B cell (primary cell): Measurements from ENCODE around the gene UNC13D. TPM values are rescaled to one million over a fixed set of nuclear protein-coding genes. Genes with fewer than 3 reads are reported as not detected.
"Not testable (repeated sequence)": the region's sequence is repeated elsewhere in the genome, so short reads cannot be mapped to it uniquely, and the experiment has no call there.

Source experiments
- ATAC-seq: fragments of 200-7000 bp; cut with Tn5 transposase; one replicate; pipeline ENCODE4 v1.10.0; 2021; ENCODE audit warnings: low read depth, mild to moderate bottlenecking, moderate number of reproducible peaks, moderate library complexity
- CTCF ChIA-PET: fragments of 350-600 bp; sonication (Branson Sonifier 250); formaldehyde crosslinking; loops from one replicate; lab custom pipeline; 2021; ENCODE audit warnings: antibody characterized with exemption, inconsistent platforms; lab: Charles Lee
- POLR2A ChIA-PET: fragments of 350-600 bp; sonication (Branson Sonifier 250); formaldehyde crosslinking; loops from one replicate; lab custom pipeline; 2021; ENCODE audit warnings: antibody characterized with exemption; lab: Charles Lee
- DNase-seq: peaks from one replicate; pipeline ENCODE4 v3.0.0; 2013
- H2AFZ ChIP-seq: 2 replicates; pipeline ENCODE4 v1.6.1; 2012; ENCODE audit warnings: mild to moderate bottlenecking, low read depth, low read length; ENCODE audit not compliant: insufficient read depth, poor library complexity, severe bottlenecking
- H3K27ac ChIP-seq, 2 donors: 1 replicate in 1 of 2; 2 replicates in 1 of 2; pipeline ENCODE4 v1.5.1; 2012 to 2013; ENCODE audit warnings: low read length in 2 of 2, mild to moderate bottlenecking in 2 of 2, moderate library complexity in 1 of 2
- H3K27me3 ChIP-seq, 4 experiments: fragments of 200-600 bp in 1 of 4; sonication (generic) in 1 of 4; replicated peaks in 1 of 4; 1 replicate in 2 of 4; 2 replicates in 2 of 4; pipeline versions ENCODE4 v1.6.1 to v1.7.0; 2013 to 2016; ENCODE audit warnings: low read length in 3 of 4, mild to moderate bottlenecking in 2 of 4, mixed read lengths in 1 of 4, moderate library complexity in 1 of 4; ENCODE audit not compliant: insufficient read depth in 4 of 4, control insufficient read depth in 3 of 4; ENCODE audit errors: control extremely low read depth in 1 of 4
- H3K36me3 ChIP-seq, 2 experiments: replicated peaks in 1 of 2; 1 replicate in 1 of 2; 2 replicates in 1 of 2; pipeline versions ENCODE4 v1.6.1 to v1.7.1; 2013; ENCODE audit warnings: low read length in 1 of 2; ENCODE audit not compliant: insufficient read depth in 2 of 2, control insufficient read depth in 1 of 2; ENCODE audit errors: control extremely low read depth in 1 of 2, extremely low read depth in 1 of 2
- H3K4me1 ChIP-seq, 2 donors: fragments of 200-600 bp in 1 of 2; sonication (generic) in 1 of 2; 1 replicate in 1 of 2; 2 replicates in 1 of 2; pipeline versions ENCODE4 v1.5.1 to v1.6.1; 2013 to 2017; ENCODE audit warnings: low read length in 2 of 2; ENCODE audit not compliant: control insufficient read depth in 2 of 2, insufficient read depth in 2 of 2
- H3K4me2 ChIP-seq: replicated peaks from 2 replicates; pipeline ENCODE3; 2012; ENCODE audit warnings: mild to moderate bottlenecking, low read depth, low read length; ENCODE audit not compliant: poor library complexity, severe bottlenecking
- H3K4me3 ChIP-seq, 5 experiments: fragments of 200-600 bp in 1 of 5; sonication (generic) in 1 of 5; 1 replicate in 3 of 5; 2 replicates in 2 of 5; pipeline versions ENCODE4 v1.5.1 to v1.7.0; 2011 to 2016; ENCODE audit warnings: low read length in 4 of 5, mild to moderate bottlenecking in 4 of 5, low read depth in 2 of 5, control low read depth in 1 of 5, moderate library complexity in 1 of 5; ENCODE audit not compliant: insufficient read depth in 1 of 5; ENCODE audit errors: control extremely low read depth in 1 of 5, extremely low read depth in 1 of 5
- H3K79me2 ChIP-seq: fragments of 200-600 bp; sonication (generic); one replicate; pipeline ENCODE4 v1.6.0; 2016; ENCODE audit warnings: low read length; ENCODE audit not compliant: control insufficient read depth, insufficient read depth
- H3K9ac ChIP-seq: fragments of 200-600 bp; sonication (generic); 2 replicates; pipeline ENCODE4 v1.6.1; 2017; ENCODE audit warnings: mild to moderate bottlenecking, low read length, moderate library complexity
- H3K9me3 ChIP-seq, 3 donors: one replicate each; pipeline versions ENCODE4 v1.6.1 to v1.7.1; 2013; ENCODE audit warnings: low read length in 2 of 3; ENCODE audit not compliant: control insufficient read depth in 2 of 3, insufficient read depth in 1 of 3; ENCODE audit errors: control extremely low read depth in 1 of 3
- H4K20me1 ChIP-seq: 2 replicates; pipeline ENCODE4 v1.6.0; 2012; ENCODE audit warnings: mild to moderate bottlenecking, low read length; ENCODE audit not compliant: insufficient read depth, control insufficient read depth, poor library complexity, severe bottlenecking
- H3K27ac Mint-ChIP-seq: one replicate; pipeline ENCODE4 v1.8.0; 2021; ENCODE audit warnings: mixed read lengths
- H3K27me3 Mint-ChIP-seq: one replicate; pipeline ENCODE4 v1.8.0; 2021; ENCODE audit warnings: mixed read lengths
- H3K4me1 Mint-ChIP-seq: one replicate; pipeline ENCODE4 v1.8.0; 2021; ENCODE audit warnings: mixed read lengths
- H3K4me3 Mint-ChIP-seq: one replicate; pipeline ENCODE4 v1.8.0; 2021; ENCODE audit warnings: mixed read lengths
- H3K9me3 Mint-ChIP-seq: one replicate; pipeline ENCODE4 v1.8.0; 2022; ENCODE audit warnings: mixed read lengths; ENCODE audit not compliant: insufficient read depth
- EZH2 ChIP-seq: IDR thresholded peaks from 2 replicates; pipeline ENCODE4 v1.6.1; 2012; ENCODE audit warnings: borderline replicate concordance, low read depth, mild to moderate bottlenecking, moderate library complexity, low read length; ENCODE audit not compliant: insufficient read depth, poor library complexity, severe bottlenecking
- WGBS: methylation state at CpG from one replicate; pipeline ENCODE4 v1.1.5; 2013; ENCODE audit warnings: missing lambda C conversion rate; ENCODE audit not compliant: insufficient coverage; 5-methylcytosine and 5-hydroxymethylcytosine counted together
- intact Hi-C: fragments of 100-400 bp; cut with micrococcal nuclease; formaldehyde crosslinking; loops from one replicate; pipeline ENCODE4 v1.10.0; 2022
- polyA plus RNA-seq: library from polyadenylated mRNA; depleted of rRNA; stranded (reverse); fragments of >200 nt; gene quantifications from 2 replicates; pipeline ENCODE4 v1.2.3, GENCODE V29; 2012
- total RNA-seq, 2 donors: library from RNA; stranded (reverse); fragments of 120-200 nt in 1 of 2; gene quantifications; 1 replicate in 1 of 2; 2 replicates in 1 of 2; pipeline versions ENCODE4 v1.2.3 to v1.2.4, GENCODE V29; 2013 to 2022
- TF ChIP-seq, protein P1 (sequence below): fragments of 200-600 bp; IDR thresholded peaks from one replicate; pipeline ENCODE4 v1.8.0; 2022; ENCODE audit warnings: antibody characterized with exemption, mild to moderate bottlenecking

UNC13D gene
- total and polyA plus RNA-seq, 2 donors (not counting 1 experiment from before 2014, with no cell fraction given): 101 to 107 TPM

- Histone ChIP-seq H3K79me2 (peaks cover 63% of the 10 kb centered on the region), H4K20me1 (peaks cover 18% of the 10 kb centered on the region), H3K36me3 (peaks cover 7 to 52% of the 10 kb centered on the region in 2 experiments), H3K4me1 (peaks cover 13 to 30% of the 10 kb centered on the region in 2 donors)
- H3K4me1 Mint-ChIP-seq: peaks cover 29% of the 10 kb centered on the region
- H3K4me2 ChIP-seq, H3K9me3 ChIP-seq, H3K9ac ChIP-seq, H3K27ac Mint-ChIP-seq, H3K4me3 Mint-ChIP-seq, ATAC-seq, H3K4me3 ChIP-seq, H2AFZ ChIP-seq, H3K27me3 Mint-ChIP-seq, DNase-seq, H3K9me3 Mint-ChIP-seq, H3K27ac ChIP-seq, H3K27me3 ChIP-seq, CTCF ChIA-PET: not testable (repeated sequence)
- WGBS: 95% methylated on average over 13 of the region's 15 CpGs
- intact Hi-C loops: loop anchor here (10.0 kb wide), 1 partner anchor 187 kb away; the partner anchor contains the start of genes RECQL5 and SAP30BP
- POLR2A ChIA-PET: interaction anchor here (0.9 kb wide), 1 partner anchor 28 kb away, joined by 3 read pairs; no protein-coding TSS in a partner anchor
Measured at GRCh38 chr17:75851693-75851991, 7.4 kb upstream of the UNC13D start.

- Histone ChIP-seq H2AFZ (no peak overlapping the region), H4K20me1 (peaks cover 18% of the 10 kb centered on the region), H3K27me3 (no peaks in the 10 kb centered on the region), H3K9me3 (no peaks in the 10 kb centered on the region), H3K4me2 (no peak overlapping the region), H3K27ac (no peak overlapping the region), H3K36me3 (peaks cover 7 to 58% of the 10 kb centered on the region in 2 experiments), H3K4me3 (no peak overlapping the region), H3K79me2 (peaks cover 59% of the 10 kb centered on the region), H3K4me1 (peaks cover 8 to 25% of the 10 kb centered on the region in 2 donors), H3K9ac (no peak overlapping the region)
- ChIA-PET POLR2A (interaction anchor here (0.9 kb wide), 1 partner anchor 28 kb away, joined by 3 read pairs; no protein-coding TSS in a partner anchor), CTCF (interaction anchor here (2.1 to 5.7 kb wide), 2 partner anchors 27 to 87 kb away, joined by 5 to 36 read pairs; partner anchors contain the start of genes GALK1 and TRIM47)
- Mint-ChIP-seq H3K4me1 (peaks cover 24% of the 10 kb centered on the region), H3K9me3 (no peaks in the 10 kb centered on the region), H3K27me3 (no peaks in the 10 kb centered on the region), H3K27ac (no peak overlapping the region), H3K4me3 (no peak overlapping the region)
- DNase-seq (no peak), ATAC-seq (no peak)
- intact Hi-C loops: loop anchor here (10.0 kb wide), 1 partner anchor 186 kb away; the partner anchor contains the start of genes RECQL5 and SAP30BP
- no peak for TF ChIP-seq EZH2
- TF ChIP-seq, protein P1, sequence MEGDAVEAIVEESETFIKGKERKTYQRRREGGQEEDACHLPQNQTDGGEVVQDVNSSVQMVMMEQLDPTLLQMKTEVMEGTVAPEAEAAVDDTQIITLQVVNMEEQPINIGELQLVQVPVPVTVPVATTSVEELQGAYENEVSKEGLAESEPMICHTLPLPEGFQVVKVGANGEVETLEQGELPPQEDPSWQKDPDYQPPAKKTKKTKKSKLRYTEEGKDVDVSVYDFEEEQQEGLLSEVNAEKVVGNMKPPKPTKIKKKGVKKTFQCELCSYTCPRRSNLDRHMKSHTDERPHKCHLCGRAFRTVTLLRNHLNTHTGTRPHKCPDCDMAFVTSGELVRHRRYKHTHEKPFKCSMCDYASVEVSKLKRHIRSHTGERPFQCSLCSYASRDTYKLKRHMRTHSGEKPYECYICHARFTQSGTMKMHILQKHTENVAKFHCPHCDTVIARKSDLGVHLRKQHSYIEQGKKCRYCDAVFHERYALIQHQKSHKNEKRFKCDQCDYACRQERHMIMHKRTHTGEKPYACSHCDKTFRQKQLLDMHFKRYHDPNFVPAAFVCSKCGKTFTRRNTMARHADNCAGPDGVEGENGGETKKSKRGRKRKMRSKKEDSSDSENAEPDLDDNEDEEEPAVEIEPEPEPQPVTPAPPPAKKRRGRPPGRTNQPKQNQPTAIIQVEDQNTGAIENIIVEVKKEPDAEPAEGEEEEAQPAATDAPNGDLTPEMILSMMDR: no peak
- WGBS: 99% methylated on average over 12 of the region's 12 CpGs
Measured at GRCh38 chr17:75850928-75851692, 6.9 kb upstream of the UNC13D start.
